ENCODE data around the gene AGGF1. TPM values are rescaled to one million over a fixed set of nuclear protein-coding genes. Genes with fewer than 3 reads are reported as not detected.

The AGGF1 gene, protein sequence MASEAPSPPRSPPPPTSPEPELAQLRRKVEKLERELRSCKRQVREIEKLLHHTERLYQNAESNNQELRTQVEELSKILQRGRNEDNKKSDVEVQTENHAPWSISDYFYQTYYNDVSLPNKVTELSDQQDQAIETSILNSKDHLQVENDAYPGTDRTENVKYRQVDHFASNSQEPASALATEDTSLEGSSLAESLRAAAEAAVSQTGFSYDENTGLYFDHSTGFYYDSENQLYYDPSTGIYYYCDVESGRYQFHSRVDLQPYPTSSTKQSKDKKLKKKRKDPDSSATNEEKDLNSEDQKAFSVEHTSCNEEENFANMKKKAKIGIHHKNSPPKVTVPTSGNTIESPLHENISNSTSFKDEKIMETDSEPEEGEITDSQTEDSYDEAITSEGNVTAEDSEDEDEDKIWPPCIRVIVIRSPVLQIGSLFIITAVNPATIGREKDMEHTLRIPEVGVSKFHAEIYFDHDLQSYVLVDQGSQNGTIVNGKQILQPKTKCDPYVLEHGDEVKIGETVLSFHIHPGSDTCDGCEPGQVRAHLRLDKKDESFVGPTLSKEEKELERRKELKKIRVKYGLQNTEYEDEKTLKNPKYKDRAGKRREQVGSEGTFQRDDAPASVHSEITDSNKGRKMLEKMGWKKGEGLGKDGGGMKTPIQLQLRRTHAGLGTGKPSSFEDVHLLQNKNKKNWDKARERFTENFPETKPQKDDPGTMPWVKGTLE
- polyA plus RNA-seq (2013, experiment 1 of 2) = 14.8 TPM
- polyA plus RNA-seq (2013, experiment 2 of 2) = 14.9 TPM

DNA sequence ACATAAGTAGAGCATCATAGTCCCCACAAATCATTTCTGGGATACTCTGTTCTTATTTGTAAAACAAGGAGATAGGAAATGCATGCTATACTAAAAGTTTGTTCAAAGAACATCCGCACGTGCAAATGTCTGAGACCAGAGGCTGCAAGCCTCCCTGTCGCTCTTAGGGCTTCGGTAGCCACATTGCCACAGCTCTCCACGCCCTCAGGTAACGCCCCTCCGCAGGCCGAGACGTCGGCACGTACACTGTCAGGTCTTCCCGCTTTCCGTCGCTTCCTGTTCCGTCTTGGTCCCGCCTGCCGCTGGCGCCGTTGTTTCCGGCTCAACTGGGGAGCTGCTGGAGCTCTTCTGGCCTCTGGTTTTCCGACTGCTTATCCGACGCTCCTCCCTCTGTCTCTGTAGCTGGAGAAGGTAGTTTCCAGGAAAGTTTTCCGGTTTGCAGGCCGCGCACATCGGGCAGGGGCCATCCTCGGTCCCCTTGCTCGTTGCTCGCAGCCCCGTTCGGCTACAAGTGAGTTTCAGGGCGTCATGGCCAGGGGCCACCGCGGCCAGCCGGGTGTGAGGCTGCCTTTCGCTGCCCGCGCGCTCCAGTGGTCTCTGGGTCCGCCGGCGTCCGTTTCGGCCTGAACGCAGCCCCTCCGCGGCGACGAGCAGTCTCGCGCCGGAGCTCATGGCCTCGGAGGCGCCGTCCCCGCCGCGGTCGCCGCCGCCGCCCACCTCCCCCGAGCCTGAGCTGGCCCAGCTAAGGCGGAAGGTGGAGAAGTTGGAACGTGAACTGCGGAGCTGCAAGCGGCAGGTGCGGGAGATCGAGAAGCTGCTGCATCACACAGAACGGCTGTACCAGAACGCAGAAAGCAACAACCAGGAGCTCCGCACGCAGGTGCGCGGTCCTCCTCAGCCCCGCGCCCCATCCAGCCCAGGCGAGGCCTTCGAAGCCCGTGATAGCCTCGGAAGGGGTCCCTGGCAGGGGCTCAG is at the start of gene AGGF1:
Gene AGGF1 (plus strand): TSS at position 308 of the 975 bp plus-strand sequence. CDS start 363 bp downstream, at position 671.
- Histone ChIP-seq H3K79me1 (ENCODE audit: low read length) (peaks cover 2% of the 10 kb centered on the region), H3K27me3 (ENCODE audit: insufficient read depth, low read length, poor library complexity) (no peaks in the 10 kb centered on the region), H4K8ac (ENCODE audit: low read depth, low read length) (peak within 1 kb of the TSS; percentile 92), H3K18ac (ENCODE audit: low read length) (peak within 1 kb of the TSS; percentile 11), H3K4me3 (ENCODE audit: low read length) (peak within 1 kb of the TSS; percentile 93), H3K56ac (ENCODE audit: low read length) (peak within 1 kb of the TSS; percentile 96), H3K4me2 (ENCODE audit: low read length) (peak within 1 kb of the TSS; percentile 86), H2BK15ac (replicated peaks; ENCODE audit: low read depth) (no peak within 1 kb of the TSS), H3K23ac (ENCODE audit: low read length) (peak within 1 kb of the TSS; percentile 99), H3K36me3 (ENCODE audit: control insufficient read depth, insufficient read depth, low read length) (no peaks in the 10 kb centered on the region), H2BK5ac (ENCODE audit: low read length) (peak within 1 kb of the TSS; percentile 59), H3K27ac (ENCODE audit: low read depth, low read length) (peak within 1 kb of the TSS; percentile 64), H4K5ac (ENCODE audit: low read length) (peak within 1 kb of the TSS; percentile 97), H3K79me2 (ENCODE audit: control insufficient read depth, insufficient read depth, low read length) (no peaks in the 10 kb centered on the region), H3K4ac (ENCODE audit: low read depth, low read length) (no peak within 1 kb of the TSS), H2AK5ac (ENCODE audit: low read length) (no peak within 1 kb of the TSS), H3K9ac (ENCODE audit: low read length) (peak within 1 kb of the TSS; percentile 98), H2BK120ac (ENCODE audit: low read depth, low read length) (no peak within 1 kb of the TSS), H3K4me1 (ENCODE audit: control insufficient read depth, low read depth, low read length) (peaks cover 2% of the 10 kb centered on the region)
- peak; percentile 98 for DNase-seq
- WGBS (ENCODE audit: extremely low coverage, insufficient coverage, low lambda C conversion rate) = no CpG with 5 or more reads among the region's 82 CpGs

DNA sequence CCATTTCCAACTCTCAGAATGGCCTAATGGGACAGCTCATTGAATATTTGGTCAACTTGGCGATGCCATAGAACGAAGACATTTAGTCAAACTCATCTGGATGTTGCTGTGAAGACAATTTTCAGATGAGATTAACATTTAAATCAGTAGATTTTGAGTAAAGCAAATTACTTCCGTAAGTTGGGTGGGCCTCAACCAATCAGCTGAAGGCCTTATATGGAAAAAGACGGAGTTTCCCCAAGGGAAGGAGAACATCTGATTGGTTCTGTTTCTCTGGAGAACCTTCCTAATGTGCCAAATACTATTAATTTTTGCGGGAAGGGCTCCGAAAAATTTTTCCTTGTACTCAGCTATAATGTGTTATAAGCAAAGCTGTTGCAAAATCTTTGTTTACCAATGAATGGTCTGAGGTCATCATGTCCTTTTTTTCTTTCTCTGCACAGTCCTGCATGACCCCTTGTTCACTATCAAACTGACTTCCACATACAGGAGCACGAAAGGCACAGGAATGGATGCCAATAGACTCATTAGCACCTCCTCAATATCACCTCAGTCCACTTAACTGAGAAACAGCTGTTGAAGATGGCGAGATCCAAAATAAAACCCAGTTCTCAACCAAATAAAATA is 49.6 kb upstream of the AGGF1 start:
- no peak overlapping the region for H2AK5ac ChIP-seq (ENCODE audit: low read length)
- no peak overlapping the region for H2BK120ac ChIP-seq (ENCODE audit: low read depth, low read length)
- H3K79me1 ChIP-seq (ENCODE audit: low read length) = no peaks in the 10 kb centered on the region
- H2BK15ac ChIP-seq (replicated peaks; ENCODE audit: low read depth) = no peak overlapping the region
- H4K8ac ChIP-seq (ENCODE audit: low read depth, low read length) = no peak overlapping the region
- no CpG with 5 or more reads among the region's 8 CpGs for WGBS (ENCODE audit: extremely low coverage, insufficient coverage, low lambda C conversion rate)
- H3K27me3 ChIP-seq (ENCODE audit: insufficient read depth, low read length, poor library complexity) = no peaks in the 10 kb centered on the region
- no peak overlapping the region for H4K5ac ChIP-seq (ENCODE audit: low read length)
- H3K36me3 ChIP-seq (ENCODE audit: control insufficient read depth, insufficient read depth, low read length) = no peaks in the 10 kb centered on the region
- no peak overlapping the region for H3K4ac ChIP-seq (ENCODE audit: low read depth, low read length)
- H3K4me3 ChIP-seq (ENCODE audit: low read length) = no peak overlapping the region
- DNase-seq = no peak
- no peak overlapping the region for H3K18ac ChIP-seq (ENCODE audit: low read length)
- H3K9ac ChIP-seq (ENCODE audit: low read length) = no peak overlapping the region
- H3K27ac ChIP-seq (ENCODE audit: low read depth, low read length) = no peak overlapping the region
- no peak overlapping the region for H3K4me2 ChIP-seq (ENCODE audit: low read length)
- no peak overlapping the region for H3K23ac ChIP-seq (ENCODE audit: low read length)
- no peak overlapping the region for H2BK5ac ChIP-seq (ENCODE audit: low read length)
- no peak overlapping the region for H3K56ac ChIP-seq (ENCODE audit: low read length)
- no peaks in the 10 kb centered on the region for H3K4me1 ChIP-seq (ENCODE audit: control insufficient read depth, low read depth, low read length)
- no peaks in the 10 kb centered on the region for H3K79me2 ChIP-seq (ENCODE audit: control insufficient read depth, insufficient read depth, low read length)

DNA sequence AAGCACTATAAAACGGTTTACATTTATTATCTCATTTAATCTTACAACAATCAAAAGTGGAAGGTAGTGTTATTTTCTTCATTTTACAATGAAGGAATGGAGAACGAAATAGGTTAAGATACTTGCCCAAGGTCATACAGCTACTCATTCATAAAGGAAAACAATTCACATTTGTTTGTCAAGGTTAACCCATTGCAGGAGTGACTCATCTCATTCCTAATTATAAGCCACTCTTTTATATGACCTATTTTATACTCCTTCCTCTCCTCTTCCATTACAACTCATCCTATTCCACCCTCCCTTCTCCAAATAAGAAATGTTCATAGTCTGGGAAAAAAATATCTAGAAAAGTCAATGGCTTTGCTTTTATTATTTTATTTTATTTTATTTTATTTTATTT is 47.8 kb upstream of the AGGF1 start:
- Histone ChIP-seq H3K79me1 (ENCODE audit: low read length) (no peaks in the 10 kb centered on the region), H3K4me2 (ENCODE audit: low read length) (no peak overlapping the region), H3K9ac (ENCODE audit: low read length) (no peak overlapping the region), H4K8ac (ENCODE audit: low read depth, low read length) (no peak overlapping the region), H3K18ac (ENCODE audit: low read length) (no peak overlapping the region), H3K4me1 (ENCODE audit: control insufficient read depth, low read depth, low read length) (peaks cover 5% of the 10 kb centered on the region), H3K27ac (ENCODE audit: low read depth, low read length) (no peak overlapping the region), H3K79me2 (ENCODE audit: control insufficient read depth, insufficient read depth, low read length) (no peaks in the 10 kb centered on the region), H3K4ac (ENCODE audit: low read depth, low read length) (no peak overlapping the region), H3K56ac (ENCODE audit: low read length) (no peak overlapping the region), H3K27me3 (ENCODE audit: insufficient read depth, low read length, poor library complexity) (no peaks in the 10 kb centered on the region), H3K4me3 (ENCODE audit: low read length) (no peak overlapping the region), H2BK120ac (ENCODE audit: low read depth, low read length) (no peak overlapping the region), H4K5ac (ENCODE audit: low read length) (no peak overlapping the region), H3K36me3 (ENCODE audit: control insufficient read depth, insufficient read depth, low read length) (no peaks in the 10 kb centered on the region), H2BK5ac (ENCODE audit: low read length) (no peak overlapping the region), H2AK5ac (ENCODE audit: low read length) (no peak overlapping the region), H3K23ac (ENCODE audit: low read length) (no peak overlapping the region), H2BK15ac (replicated peaks; ENCODE audit: low read depth) (no peak overlapping the region)
- no peak for DNase-seq
- no CpG with 5 or more reads among the region's 2 CpGs for WGBS (ENCODE audit: extremely low coverage, insufficient coverage, low lambda C conversion rate)

DNA sequence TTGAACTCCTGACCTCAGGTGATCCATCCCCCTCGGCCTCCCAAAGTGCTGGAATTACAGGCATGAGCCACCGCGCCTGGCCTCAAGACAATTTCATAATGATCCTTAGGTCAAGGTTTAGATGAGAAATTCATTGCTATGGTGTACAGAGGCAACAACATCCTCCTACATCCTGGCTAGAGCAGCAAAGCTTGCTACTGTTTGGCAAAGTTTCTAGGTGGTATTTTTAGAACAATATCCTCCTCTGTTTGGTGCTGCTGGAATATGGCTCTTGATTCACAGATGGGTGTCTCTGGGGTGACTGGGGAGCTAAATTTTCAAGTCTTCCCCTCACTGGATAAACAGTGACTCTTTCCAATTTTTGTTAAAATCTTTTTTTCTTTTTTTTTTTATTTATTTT is 46.7 kb upstream of the AGGF1 start:
- H2BK120ac ChIP-seq (ENCODE audit: low read depth, low read length) = no peak overlapping the region

DNA sequence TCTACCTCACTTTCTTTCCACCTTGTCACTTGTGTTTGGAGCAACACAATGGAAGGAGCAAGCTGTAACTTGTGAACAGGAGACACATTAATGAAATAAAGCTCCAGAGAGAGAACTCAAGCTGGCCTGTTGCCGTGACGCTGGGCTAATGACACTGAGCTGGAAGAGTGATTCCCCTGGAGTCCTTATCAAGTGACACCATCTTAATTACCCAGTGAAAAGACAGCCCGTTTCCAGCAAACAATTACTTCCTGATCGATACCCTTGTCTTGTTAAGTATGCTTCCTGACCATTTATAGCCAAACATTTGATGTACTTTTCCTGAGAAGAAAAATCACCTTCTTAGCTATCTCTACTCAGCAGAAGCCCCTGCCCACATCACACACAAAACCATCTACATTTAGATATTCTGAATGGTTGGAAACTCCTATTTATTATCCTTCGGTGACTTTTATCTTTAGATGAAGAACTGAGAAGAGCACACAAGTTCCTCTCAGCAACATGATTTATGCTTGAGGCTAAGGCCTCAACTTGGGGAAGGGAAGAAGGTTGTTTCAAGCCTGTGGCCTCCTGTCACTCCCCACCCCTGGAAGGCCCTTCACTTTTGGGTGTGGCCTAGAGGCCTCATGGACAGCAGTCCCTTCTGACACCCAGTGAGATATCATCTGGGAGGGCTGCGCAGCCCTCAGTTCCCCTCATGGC is 43.2 kb upstream of the AGGF1 start:
- no peak overlapping the region for H4K8ac ChIP-seq (ENCODE audit: low read depth, low read length)
- peak overlapping the region; percentile 34 for H2BK5ac ChIP-seq (ENCODE audit: low read length)
- peak overlapping the region; percentile 79 for H2AK5ac ChIP-seq (ENCODE audit: low read length)
- no peaks in the 10 kb centered on the region for H3K79me1 ChIP-seq (ENCODE audit: low read length)
- H3K27me3 ChIP-seq (ENCODE audit: insufficient read depth, low read length, poor library complexity) = no peaks in the 10 kb centered on the region
- peak overlapping the region; percentile 68 for H3K18ac ChIP-seq (ENCODE audit: low read length)
- WGBS (ENCODE audit: extremely low coverage, insufficient coverage, low lambda C conversion rate) = no CpG with 5 or more reads among the region's 6 CpGs
- no peak overlapping the region for H3K4me3 ChIP-seq (ENCODE audit: low read length)
- H2BK120ac ChIP-seq (ENCODE audit: low read depth, low read length) = no peak overlapping the region
- H3K27ac ChIP-seq (ENCODE audit: low read depth, low read length) = peak overlapping the region; percentile 55
- no peak overlapping the region for H3K4ac ChIP-seq (ENCODE audit: low read depth, low read length)
- H3K79me2 ChIP-seq (ENCODE audit: control insufficient read depth, insufficient read depth, low read length) = no peaks in the 10 kb centered on the region
- no peak overlapping the region for H3K9ac ChIP-seq (ENCODE audit: low read length)
- H3K4me2 ChIP-seq (ENCODE audit: low read length) = no peak overlapping the region
- no peak overlapping the region for H3K23ac ChIP-seq (ENCODE audit: low read length)
- peak overlapping the region; percentile 74 for H3K56ac ChIP-seq (ENCODE audit: low read length)
- no peaks in the 10 kb centered on the region for H3K36me3 ChIP-seq (ENCODE audit: control insufficient read depth, insufficient read depth, low read length)
- peaks cover 6% of the 10 kb centered on the region for H3K4me1 ChIP-seq (ENCODE audit: control insufficient read depth, low read depth, low read length)
- peak overlapping the region; percentile 60 for H2BK15ac ChIP-seq (replicated peaks; ENCODE audit: low read depth)
- H4K5ac ChIP-seq (ENCODE audit: low read length) = no peak overlapping the region
- peak; percentile 93 for DNase-seq

More for the DNA sequence above, 46.7 kb upstream of the AGGF1 start:
- Histone ChIP-seq H2AK5ac (ENCODE audit: low read length) (no peak overlapping the region), H3K79me2 (ENCODE audit: control insufficient read depth, insufficient read depth, low read length) (no peaks in the 10 kb centered on the region), H4K8ac (ENCODE audit: low read depth, low read length) (no peak overlapping the region), H3K27me3 (ENCODE audit: insufficient read depth, low read length, poor library complexity) (no peaks in the 10 kb centered on the region), H3K27ac (ENCODE audit: low read depth, low read length) (no peak overlapping the region), H2BK5ac (ENCODE audit: low read length) (no peak overlapping the region), H2BK15ac (replicated peaks; ENCODE audit: low read depth) (no peak overlapping the region), H3K4me1 (ENCODE audit: control insufficient read depth, low read depth, low read length) (peaks cover 6% of the 10 kb centered on the region), H3K4ac (ENCODE audit: low read depth, low read length) (no peak overlapping the region), H3K56ac (ENCODE audit: low read length) (no peak overlapping the region), H4K5ac (ENCODE audit: low read length) (no peak overlapping the region), H3K4me3 (ENCODE audit: low read length) (no peak overlapping the region), H3K9ac (ENCODE audit: low read length) (no peak overlapping the region), H3K36me3 (ENCODE audit: control insufficient read depth, insufficient read depth, low read length) (no peaks in the 10 kb centered on the region), H3K79me1 (ENCODE audit: low read length) (no peaks in the 10 kb centered on the region), H3K18ac (ENCODE audit: low read length) (no peak overlapping the region), H3K23ac (ENCODE audit: low read length) (no peak overlapping the region), H3K4me2 (ENCODE audit: low read length) (no peak overlapping the region)
- no peak for DNase-seq
- WGBS (ENCODE audit: extremely low coverage, insufficient coverage, low lambda C conversion rate) = no CpG with 5 or more reads among the region's 3 CpGs
